HEK293 (cell line): ENCODE results near the gene EFCAB6.

Experiments used
- MZF1 ChIP-seq: fragments of 450-650 bp; formaldehyde crosslinking; IDR thresholded peaks from 2 replicates; pipeline ENCODE4 v1.5.1; 2017; ENCODE audit warnings: missing biosample characterization, missing genetic modification characterization, borderline replicate concordance
- REPIN1 ChIP-seq: fragments of 450-650 bp; formaldehyde crosslinking; IDR thresholded peaks from 2 replicates; pipeline ENCODE4 v1.5.1; 2017; ENCODE audit warnings: missing biosample characterization, missing genetic modification characterization, low read depth
- ZBTB7A ChIP-seq: fragments of 450-650 bp; formaldehyde crosslinking; IDR thresholded peaks from 2 replicates; pipeline ENCODE4 v1.5.1; 2016; ENCODE audit warnings: low read depth, missing biosample characterization, missing genetic modification characterization
- ZNF335 ChIP-seq: fragments of 450-650 bp; formaldehyde crosslinking; conservative IDR thresholded peaks from 2 replicates; pipeline ENCODE4 v1.5.1; 2016; ENCODE audit warnings: missing biosample characterization, missing genetic modification characterization
- ZNF416 ChIP-seq: fragments of 450-650 bp; formaldehyde crosslinking; IDR thresholded peaks from 2 replicates; pipeline ENCODE4 v1.5.1; 2016; ENCODE audit warnings: missing biosample characterization, missing genetic modification characterization
- ZNF510 ChIP-seq: fragments of 450-650 bp; formaldehyde crosslinking; IDR thresholded peaks from 2 replicates; pipeline ENCODE4 v1.5.1; 2018; ENCODE audit warnings: mild to moderate bottlenecking, missing genetic modification characterization, missing biosample characterization; ENCODE audit not compliant: insufficient replicate concordance
- TF ChIP-seq, protein P1 (sequence below): fragments of 450-650 bp; formaldehyde crosslinking; IDR thresholded peaks from 2 replicates; pipeline ENCODE4 v1.5.1; 2016; ENCODE audit warnings: missing biosample characterization, missing genetic modification characterization, borderline replicate concordance
- TF ChIP-seq, protein P2 (sequence below): fragments of 450-650 bp; formaldehyde crosslinking; IDR thresholded peaks from 2 replicates; pipeline ENCODE4 v1.5.1; 2016; ENCODE audit warnings: missing biosample characterization, missing genetic modification characterization
- TF ChIP-seq, protein P3 (sequence below): fragments of 450-650 bp; formaldehyde crosslinking; IDR thresholded peaks from 2 replicates; pipeline ENCODE4 v1.5.1; 2016; ENCODE audit warnings: missing biosample characterization, missing genetic modification characterization

DNA sequence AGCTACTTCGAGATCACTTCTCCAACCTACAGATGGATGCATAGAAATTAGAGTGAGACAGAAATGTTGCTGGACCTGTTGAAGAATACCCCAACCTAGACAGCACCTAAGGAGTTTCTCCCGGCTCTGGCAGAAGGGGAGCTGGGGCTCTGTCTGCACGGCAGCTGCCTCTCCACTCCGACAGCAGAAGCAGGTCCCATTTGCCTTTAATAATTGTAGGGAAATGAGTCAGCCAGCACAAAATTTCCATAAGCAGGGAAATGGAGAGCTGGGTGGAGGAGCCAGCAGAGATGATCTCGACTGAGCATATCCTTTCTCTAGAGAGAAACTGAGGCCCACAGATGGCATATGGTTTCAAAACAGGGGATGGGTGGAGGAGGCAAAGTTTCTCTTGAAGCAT lies 80.1 kb downstream of the EFCAB6 start:
- TF ChIP-seq, protein P1, sequence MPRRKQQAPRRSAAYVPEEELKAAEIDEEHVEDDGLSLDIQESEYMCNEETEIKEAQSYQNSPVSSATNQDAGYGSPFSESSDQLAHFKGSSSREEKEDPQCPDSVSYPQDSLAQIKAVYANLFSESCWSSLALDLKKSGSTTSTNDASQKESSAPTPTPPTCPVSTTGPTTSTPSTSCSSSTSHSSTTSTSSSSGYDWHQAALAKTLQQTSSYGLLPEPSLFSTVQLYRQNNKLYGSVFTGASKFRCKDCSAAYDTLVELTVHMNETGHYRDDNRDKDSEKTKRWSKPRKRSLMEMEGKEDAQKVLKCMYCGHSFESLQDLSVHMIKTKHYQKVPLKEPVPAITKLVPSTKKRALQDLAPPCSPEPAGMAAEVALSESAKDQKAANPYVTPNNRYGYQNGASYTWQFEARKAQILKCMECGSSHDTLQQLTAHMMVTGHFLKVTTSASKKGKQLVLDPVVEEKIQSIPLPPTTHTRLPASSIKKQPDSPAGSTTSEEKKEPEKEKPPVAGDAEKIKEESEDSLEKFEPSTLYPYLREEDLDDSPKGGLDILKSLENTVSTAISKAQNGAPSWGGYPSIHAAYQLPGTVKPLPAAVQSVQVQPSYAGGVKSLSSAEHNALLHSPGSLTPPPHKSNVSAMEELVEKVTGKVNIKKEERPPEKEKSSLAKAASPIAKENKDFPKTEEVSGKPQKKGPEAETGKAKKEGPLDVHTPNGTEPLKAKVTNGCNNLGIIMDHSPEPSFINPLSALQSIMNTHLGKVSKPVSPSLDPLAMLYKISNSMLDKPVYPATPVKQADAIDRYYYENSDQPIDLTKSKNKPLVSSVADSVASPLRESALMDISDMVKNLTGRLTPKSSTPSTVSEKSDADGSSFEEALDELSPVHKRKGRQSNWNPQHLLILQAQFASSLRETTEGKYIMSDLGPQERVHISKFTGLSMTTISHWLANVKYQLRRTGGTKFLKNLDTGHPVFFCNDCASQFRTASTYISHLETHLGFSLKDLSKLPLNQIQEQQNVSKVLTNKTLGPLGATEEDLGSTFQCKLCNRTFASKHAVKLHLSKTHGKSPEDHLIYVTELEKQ (tag by site-specific recombination), result no peak
- TF ChIP-seq ZBTB7A (no peak), ZNF416 (no peak), ZNF335 (no peak), ZNF510 (tag by site-specific recombination) (no peak), MZF1 (tag by site-specific recombination) (no peak), REPIN1 (no peak)
- TF ChIP-seq, protein P2, sequence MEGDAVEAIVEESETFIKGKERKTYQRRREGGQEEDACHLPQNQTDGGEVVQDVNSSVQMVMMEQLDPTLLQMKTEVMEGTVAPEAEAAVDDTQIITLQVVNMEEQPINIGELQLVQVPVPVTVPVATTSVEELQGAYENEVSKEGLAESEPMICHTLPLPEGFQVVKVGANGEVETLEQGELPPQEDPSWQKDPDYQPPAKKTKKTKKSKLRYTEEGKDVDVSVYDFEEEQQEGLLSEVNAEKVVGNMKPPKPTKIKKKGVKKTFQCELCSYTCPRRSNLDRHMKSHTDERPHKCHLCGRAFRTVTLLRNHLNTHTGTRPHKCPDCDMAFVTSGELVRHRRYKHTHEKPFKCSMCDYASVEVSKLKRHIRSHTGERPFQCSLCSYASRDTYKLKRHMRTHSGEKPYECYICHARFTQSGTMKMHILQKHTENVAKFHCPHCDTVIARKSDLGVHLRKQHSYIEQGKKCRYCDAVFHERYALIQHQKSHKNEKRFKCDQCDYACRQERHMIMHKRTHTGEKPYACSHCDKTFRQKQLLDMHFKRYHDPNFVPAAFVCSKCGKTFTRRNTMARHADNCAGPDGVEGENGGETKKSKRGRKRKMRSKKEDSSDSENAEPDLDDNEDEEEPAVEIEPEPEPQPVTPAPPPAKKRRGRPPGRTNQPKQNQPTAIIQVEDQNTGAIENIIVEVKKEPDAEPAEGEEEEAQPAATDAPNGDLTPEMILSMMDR (tag by site-specific recombination), result no peak
- TF ChIP-seq, protein P3, sequence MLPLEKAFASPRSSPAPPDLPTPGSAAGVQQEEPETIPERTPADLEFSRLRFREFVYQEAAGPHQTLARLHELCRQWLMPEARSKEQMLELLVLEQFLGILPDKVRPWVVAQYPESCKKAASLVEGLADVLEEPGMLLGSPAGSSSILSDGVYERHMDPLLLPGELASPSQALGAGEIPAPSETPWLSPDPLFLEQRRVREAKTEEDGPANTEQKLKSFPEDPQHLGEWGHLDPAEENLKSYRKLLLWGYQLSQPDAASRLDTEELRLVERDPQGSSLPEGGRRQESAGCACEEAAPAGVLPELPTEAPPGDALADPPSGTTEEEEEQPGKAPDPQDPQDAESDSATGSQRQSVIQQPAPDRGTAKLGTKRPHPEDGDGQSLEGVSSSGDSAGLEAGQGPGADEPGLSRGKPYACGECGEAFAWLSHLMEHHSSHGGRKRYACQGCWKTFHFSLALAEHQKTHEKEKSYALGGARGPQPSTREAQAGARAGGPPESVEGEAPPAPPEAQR (tag by site-specific recombination), result no peak
